GM18519 (cell line): ENCODE measurements around the gene SLC10A3.

ENCODE experiments used
- ATAC-seq: cut with Tn5 transposase; IDR thresholded peaks from one replicate; pipeline ENCODE4 v1.9.1; 2021; ENCODE audit warnings: mild to moderate bottlenecking, moderate library complexity; ENCODE audit not compliant: unreplicated experiment, low FRiP score

The SLC10A3 gene

GRCh38 chrX:154443479-154443910 lies 46.9 kb downstream of the SLC10A3 start:
- no peak for ATAC-seq

DNA sequence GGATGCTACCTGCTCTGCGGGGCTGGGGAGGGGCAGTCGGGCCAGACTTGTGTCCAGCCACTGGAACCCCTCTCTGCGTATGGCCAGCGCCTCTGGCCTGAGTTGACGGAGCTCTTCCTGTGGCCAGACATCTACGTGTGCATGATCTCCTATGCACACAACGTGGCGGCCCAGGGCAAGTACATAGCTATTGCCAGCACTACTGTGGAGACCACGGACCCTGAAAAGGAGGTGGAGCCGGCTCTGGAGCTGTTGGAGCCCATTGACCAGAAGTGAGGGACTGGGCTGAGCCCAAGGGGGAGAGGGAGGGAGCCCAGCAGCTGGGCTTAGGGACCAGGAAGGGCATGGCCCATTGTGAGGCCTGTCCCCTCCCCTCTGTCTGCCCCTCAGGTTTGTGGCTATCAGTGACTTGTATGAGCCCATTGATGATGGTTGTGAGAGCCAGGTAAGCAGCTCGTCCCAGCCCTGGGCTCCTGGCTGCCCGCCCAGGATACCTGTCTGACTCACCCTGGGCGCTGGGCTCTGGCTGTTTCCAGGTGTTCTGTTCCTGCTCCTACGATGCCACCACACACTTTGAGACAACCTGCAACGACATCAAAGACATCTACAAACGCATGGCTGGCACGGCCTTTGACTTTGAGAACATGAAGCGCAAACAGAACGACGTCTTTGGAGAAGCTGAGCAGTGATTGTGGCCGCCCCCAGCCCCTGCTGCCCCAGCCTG lies 48.3 kb downstream of the SLC10A3 start:
- ATAC-seq: no peak

- no peak for ATAC-seq
Observed at GRCh38 chrX:154441564-154441963, 48.9 kb downstream of the SLC10A3 start.

DNA sequence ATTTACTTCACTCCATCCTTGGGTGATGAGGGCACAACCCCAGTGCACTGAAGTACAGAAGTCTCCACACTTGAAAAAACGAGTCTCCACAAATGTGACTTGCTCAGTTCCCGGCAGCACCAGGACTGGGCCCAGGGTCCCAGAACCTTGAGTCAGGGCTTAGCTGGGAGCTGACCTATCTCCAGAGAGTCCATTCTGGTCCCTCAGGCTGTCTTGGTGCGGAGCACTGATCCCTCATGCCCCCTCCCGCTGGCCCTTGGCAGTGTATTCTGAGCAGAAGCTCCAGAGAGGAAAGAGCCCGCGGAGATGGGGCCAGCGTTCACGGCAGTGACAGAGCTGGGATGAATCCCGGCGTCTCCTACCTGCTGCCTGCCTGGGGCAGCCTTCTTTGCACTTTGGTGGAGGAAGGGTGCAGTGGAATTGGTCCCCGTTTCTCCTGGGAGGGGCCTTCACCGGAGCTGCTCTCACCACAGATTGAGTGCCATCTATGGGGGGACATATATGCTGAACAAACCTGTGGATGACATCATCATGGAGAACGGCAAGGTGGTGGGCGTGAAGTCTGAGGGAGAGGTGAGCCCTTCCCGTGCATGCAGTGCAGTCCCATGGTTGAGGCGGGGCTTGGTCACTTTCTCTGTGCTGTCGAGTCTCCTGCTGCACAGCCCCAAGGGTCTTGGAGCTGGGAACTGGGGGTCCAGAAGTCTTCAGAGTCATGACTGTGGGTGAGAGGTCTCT lies 49.6 kb downstream of the SLC10A3 start:
- ATAC-seq: no peak

- no peak for ATAC-seq
Observed at GRCh38 chrX:154439841-154440240, 50.6 kb downstream of the SLC10A3 start.

GRCh38 chrX:154437971-154438893 lies 52.2 kb downstream of the SLC10A3 start:
- no peak for ATAC-seq
